ENCODE measurements around the gene ZNF37A. TPM values are rescaled to one million over a fixed set of nuclear protein-coding genes. Genes with fewer than 3 reads are reported as not detected.

ZNF37A gene
- total RNA-seq, 1 donor from 2014 or later, result 20.8 TPM

DNA sequence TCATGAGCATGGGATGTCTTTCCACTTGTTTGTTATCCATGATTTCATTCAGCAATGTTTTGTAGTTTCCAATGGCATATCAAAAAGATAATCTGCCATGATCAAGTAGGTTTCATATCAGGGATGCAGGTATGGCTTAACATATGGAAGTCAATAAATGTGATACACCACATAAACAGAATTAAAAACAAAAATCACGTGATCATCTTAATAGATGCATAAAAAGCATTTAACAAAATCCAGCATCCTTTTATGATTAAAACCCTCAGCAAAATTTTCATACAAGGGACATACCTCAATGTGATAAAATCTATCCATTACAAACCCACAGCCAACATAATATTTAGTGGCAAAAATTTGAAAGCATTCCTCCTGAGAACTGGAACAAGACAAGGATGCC is 90.3 kb downstream of the ZNF37A start:
- Mint-ChIP-seq H3K9me3 (peaks cover 17% of the 10 kb centered on the region), H3K27ac (no peak overlapping the region), H3K36me3 (ENCODE audit: low read depth) (no peaks in the 10 kb centered on the region), H3K4me3 (no peak overlapping the region), H3K27me3 (peaks cover 5% of the 10 kb centered on the region), H3K4me1 (no peaks in the 10 kb centered on the region)
- DNase-seq (no peak), ATAC-seq (ENCODE audit: low read depth) (no peak)
- ChIA-PET CTCF (no interaction called here), POLR2A (no interaction called here)
- intact Hi-C loops (cut with micrococcal nuclease), result no loop called here
- TF ChIP-seq, protein P1, sequence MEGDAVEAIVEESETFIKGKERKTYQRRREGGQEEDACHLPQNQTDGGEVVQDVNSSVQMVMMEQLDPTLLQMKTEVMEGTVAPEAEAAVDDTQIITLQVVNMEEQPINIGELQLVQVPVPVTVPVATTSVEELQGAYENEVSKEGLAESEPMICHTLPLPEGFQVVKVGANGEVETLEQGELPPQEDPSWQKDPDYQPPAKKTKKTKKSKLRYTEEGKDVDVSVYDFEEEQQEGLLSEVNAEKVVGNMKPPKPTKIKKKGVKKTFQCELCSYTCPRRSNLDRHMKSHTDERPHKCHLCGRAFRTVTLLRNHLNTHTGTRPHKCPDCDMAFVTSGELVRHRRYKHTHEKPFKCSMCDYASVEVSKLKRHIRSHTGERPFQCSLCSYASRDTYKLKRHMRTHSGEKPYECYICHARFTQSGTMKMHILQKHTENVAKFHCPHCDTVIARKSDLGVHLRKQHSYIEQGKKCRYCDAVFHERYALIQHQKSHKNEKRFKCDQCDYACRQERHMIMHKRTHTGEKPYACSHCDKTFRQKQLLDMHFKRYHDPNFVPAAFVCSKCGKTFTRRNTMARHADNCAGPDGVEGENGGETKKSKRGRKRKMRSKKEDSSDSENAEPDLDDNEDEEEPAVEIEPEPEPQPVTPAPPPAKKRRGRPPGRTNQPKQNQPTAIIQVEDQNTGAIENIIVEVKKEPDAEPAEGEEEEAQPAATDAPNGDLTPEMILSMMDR (IDR thresholded peaks at IDR 0.05), result no peak

Other genes starting within 250 kb of the ZNF37A start
- gene ZNF248, start 236.7 kb upstream of the ZNF37A start, total RNA-seq, result 9.2 and 12.1 TPM in 2 replicates
- 3.2 and 3.5 TPM in 2 replicates for gene ZNF25, start 117.7 kb upstream of the ZNF37A start, total RNA-seq
- 57.4 and 58.6 TPM in 2 replicates for gene ZNF33A, start 83.7 kb upstream of the ZNF37A start, total RNA-seq